Stimulated activated CD8-positive, alpha-beta memory T cell treated with anti-CD3 and anti-CD28 coated beads, Interleukin-2, amount 100 ng/mL, for 48 hours (primary cell): ENCODE data around the gene FSTL1.
A peak's percentile ranks its signal among the peaks of the same experiment; 100 is the strongest.
"Not testable (repeated sequence)": the region's sequence is repeated elsewhere in the genome, so short reads cannot be mapped to it uniquely, and the experiment has no call there.

Source experiments
- DNase-seq, 2 donors: peaks; one replicate each; pipeline ENCODE4 v3.0.0-alpha.2; 2020; ENCODE audit warnings: low read depth in 2 of 2

Gene FSTL1

DNA sequence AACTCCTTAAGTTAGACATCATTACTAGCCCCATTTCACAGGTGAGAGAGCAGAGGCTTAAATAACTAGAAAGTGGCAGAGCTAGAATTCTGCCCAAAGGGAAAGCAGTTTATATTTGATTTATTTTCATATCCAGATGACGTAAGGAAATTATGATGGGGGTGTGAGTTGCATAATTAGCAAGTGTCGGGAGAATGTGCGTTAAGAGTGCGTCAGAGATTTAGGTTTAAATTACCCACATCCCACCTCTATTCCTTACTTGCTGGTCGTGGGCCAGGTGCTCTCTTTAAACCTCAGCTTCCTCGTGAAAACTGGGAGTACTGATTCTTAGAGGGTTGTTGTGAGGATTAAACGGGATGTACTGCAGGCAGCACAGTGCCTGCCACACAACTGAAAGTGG lies 32.3 kb downstream of the FSTL1 start:
- no peak for DNase-seq

DNA sequence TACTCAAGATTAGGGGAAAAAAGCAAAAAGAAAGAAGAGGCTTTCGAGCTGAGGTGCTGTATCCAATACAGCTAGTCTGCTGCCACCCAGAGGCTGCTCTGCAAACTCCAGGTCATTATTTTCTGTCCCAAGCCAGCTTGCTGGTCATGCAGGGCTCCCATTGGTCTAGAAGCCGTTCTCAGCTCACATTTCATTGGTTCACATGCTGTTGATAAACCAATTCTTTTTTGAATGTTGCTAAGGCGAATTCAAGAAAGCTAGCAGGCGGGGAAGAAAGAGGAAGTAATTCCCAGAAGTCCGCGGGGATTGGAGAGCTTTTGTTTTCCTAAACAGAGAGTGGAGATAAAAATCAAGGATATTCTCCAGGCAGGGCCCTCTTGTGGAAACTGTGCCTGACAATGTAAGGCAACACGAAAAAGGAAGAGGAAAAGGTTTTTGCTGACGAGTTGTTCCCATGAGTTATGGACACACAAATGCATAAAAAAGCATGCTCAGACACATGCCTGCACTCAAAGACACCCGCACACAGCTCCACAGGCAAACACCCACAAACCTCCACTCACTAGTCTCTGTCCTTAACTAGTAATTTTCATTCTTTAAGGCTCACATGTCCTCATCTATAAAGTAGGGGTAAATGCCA lies 33.4 kb downstream of the FSTL1 start:
- peak; percentile 63 to 76 for DNase-seq

GRCh38 chr3:120416868-120417267 lies 33.9 kb downstream of the FSTL1 start:
- DNase-seq, result no peak

DNA sequence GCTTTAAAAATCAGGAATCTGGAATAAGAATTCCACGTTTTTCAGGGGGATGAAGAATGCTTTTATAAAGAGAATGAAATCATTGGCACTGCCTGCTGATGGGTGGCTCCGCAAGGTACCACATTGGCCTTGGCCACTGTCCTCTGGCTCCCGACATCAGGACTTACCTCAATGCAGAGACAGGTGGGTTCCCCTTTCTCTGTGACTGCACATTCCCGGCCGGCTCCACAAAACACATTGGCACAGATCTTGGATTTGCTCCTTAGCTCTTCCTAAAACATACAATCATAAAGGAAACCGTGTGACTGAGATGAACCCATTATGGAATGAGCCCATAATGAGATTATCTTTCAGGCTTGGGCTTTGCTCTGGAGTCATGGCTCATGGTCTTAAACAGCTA lies 35.0 kb downstream of the FSTL1 start:
- no peak for DNase-seq

DNA sequence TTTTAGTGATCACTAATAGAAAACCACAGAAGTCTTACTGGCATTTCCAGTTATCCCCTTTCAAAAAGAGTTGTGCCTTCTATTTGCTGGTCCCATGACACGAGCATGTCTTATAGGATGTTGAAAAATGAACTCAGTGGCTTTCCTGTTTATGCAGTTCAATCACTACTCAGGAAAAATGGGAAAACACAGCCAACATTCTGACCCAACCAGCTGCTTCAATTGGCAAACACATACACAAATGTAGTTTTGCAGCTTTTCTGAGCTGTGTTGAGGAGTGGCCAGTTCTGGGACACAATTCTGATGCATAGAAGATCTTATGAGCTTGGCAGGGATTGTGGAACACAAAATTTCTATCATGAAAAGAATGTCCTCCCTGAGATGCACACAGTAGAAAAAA lies 40.3 kb downstream of the FSTL1 start:
- DNase-seq, result no peak

GRCh38 chr3:120410116-120410515 lies 40.7 kb downstream of the FSTL1 start:
- DNase-seq, result no peak

DNA sequence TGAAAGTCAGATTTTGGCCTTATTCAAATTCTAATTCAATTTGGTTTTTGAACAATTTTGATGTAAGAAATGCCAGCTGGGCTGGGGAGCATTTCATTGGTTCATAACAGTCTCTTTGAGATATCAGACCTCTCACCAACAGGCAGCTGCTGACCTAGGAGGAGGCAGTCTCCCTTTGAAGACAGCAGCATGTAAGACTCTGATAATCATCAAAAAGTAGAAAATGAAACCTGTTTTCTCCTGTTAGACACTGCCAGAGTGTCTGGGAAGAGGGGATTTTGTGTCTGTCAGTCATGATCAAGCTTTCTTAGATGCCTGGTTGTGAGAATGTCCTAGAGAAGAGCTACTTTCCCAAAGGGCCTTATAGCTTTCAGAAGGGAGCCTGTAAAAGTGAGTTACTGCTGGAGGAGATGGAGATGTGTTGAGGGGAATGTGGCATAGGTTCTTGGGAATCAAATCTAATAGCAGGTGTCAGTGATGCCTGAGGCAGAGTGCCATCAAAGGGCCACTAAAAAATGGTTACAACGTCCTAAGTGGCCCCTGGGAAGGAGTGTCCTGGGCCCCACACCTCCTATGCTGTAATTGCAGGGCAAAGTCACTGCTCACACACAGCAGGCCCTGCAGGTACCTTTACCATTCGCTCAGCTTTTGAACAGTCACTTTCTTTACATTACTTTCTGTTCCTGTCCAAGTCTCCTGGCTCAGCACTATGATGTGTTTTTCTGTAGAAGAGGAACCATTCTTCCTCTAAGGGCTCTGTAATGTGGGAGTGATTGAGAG lies 43.1 kb downstream of the FSTL1 start:
- DNase-seq, result no peak

DNA sequence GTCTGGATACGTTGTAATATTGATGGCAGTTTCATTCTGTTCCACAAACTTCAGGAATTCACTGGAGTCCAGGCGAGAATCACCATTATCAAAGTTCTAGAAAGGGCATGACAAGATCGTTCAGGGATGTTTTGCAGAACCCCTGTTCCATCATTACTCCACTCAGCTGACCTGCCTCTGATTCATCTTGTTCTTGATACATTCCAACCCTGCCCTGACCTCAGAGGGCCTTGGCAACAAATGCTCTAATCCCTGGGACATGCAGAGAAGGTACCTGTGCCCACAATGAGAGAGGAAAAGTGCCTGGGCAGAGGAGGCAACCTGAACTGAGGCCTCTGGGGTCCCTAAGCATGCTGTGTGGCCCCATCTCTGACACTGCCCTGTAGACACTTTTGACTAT lies 45.9 kb downstream of the FSTL1 start:
- DNase-seq, result no peak

GRCh38 chr3:120402257-120402656 lies 48.5 kb downstream of the FSTL1 start:
- DNase-seq, result no peak

DNA sequence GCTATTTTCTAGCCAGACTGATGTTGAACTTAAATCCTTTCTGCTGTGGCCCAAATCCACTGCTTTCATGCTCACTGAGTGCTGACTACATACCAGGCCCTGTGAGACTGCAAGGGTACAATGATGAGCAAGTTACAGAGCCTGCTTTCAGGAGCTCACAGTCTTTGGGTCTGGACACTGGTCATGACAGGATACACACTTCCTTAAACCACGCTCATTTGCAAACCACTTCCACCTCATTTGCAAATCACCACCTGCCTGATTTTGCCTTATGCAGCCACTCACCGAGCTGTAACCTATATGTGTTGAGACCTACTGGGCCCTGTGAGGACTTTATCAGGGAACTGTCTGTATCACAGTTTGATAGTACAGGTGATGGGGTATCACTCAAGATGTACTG lies 51.4 kb downstream of the FSTL1 start:
- no peak for DNase-seq

- DNase-seq, result no peak
These were observed 54.3 kb downstream of the FSTL1 start for GRCh38 chr3:120396469-120396868.

DNA sequence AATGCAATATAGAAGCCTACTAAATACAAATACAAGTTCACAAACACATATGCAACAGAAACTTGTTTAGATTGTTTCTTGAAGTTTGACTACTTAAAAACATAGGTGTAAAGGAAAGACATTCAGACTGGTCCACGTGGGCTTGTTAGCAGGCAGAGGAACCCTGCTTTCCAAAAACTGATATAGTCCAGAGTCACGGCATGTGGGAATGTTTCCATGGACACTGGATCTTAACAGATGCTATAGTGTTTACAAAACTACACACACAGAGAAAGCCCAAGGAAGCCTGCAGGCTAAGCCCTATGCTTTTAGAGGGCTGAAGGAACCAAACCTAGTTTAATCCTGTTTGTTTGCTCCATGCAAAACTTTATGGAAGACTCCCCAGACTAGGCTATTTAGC lies 56.4 kb downstream of the FSTL1 start:
- no peak for DNase-seq

DNA sequence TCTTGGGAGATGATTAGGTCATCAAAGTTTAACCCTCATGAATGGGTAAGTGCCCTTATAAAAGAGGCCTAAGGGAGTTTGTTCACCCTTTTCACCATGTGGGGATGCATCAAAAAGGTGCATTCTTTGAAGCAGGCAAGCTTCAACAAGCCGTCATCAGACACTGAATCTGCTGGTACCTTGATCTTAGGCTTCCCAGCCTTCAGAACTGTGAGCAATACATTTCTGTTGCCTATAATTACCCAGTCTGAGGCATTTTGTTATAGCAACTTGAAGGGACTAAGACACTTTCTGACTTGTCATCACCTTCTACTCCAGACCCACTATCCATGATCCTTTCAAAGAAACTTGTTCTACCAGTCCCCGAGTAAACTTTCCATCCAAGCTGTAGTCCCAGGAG lies 57.0 kb downstream of the FSTL1 start:
- DNase-seq, result no peak

DNA sequence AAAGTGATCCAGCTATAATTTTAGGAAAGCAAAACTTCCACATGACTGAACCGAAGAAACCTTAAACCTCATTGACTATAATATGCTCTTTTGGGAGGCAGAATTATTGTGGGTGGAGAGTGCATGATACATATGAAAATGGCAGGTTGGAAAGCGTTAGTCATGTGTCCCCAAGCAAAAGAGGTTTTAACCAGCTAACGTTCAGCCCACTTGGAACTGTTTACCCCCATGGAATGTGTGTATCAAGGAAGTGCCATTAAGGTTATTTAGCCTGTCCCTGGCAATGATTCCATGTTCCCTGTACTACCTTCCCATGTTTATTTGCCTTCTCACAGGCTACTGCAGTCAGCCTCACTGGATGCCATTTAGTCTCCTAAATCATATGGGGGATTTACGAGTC lies 57.5 kb downstream of the FSTL1 start:
- DNase-seq, result no peak

GRCh38 chr3:120382941-120383447 lies 67.8 kb downstream of the FSTL1 start:
- no peak for DNase-seq

- no peak for DNase-seq
These were observed 69.3 kb downstream of the FSTL1 start for GRCh38 chr3:120381503-120381902.

GRCh38 chr3:120377948-120378347 lies 72.8 kb downstream of the FSTL1 start:
- not testable (repeated sequence) for DNase-seq

GRCh38 chr3:120370463-120370862 lies 80.3 kb downstream of the FSTL1 start:
- DNase-seq, result no peak

- DNase-seq, result no peak
These were observed 81.7 kb downstream of the FSTL1 start for GRCh38 chr3:120369037-120369467.

- DNase-seq, result no peak
These were observed 82.6 kb downstream of the FSTL1 start for GRCh38 chr3:120368172-120368571.

DNA sequence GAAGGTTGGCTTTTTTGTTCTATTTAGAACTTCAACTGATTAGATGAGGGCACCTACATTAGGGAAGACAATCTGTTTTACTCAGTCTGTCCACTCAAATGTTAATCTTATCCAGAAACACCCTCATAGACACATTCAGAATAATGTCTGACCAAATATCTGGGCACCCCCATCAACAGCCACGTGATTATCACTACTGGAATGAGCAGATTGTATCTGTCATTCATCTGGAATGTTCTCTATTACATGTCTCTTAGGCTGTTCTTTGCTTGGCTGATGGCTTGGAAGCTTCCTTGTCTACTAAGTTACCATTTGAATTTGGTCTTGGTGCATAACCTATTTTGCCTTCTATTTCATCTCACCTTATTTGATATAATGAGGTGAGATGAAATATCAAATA lies 86.0 kb downstream of the FSTL1 start:
- no peak for DNase-seq

GRCh38 chr3:120364101-120364500 lies 86.7 kb downstream of the FSTL1 start:
- DNase-seq, result no peak

GRCh38 chr3:120357807-120358206 lies 93.0 kb downstream of the FSTL1 start:
- no peak for DNase-seq
